ENCODE data around the gene SLC6A12. TPM values are rescaled to one million over a fixed set of nuclear protein-coding genes. Genes with fewer than 3 reads are reported as not detected.

The SLC6A12 gene
- total RNA-seq, 1 experiment from 2014 or later = not detected

- intact Hi-C loops (cut with micrococcal nuclease) = no loop called here
- CTCF ChIA-PET = no interaction called here
These were observed 15.9 kb downstream of the SLC6A12 start for GRCh38 chr12:197911-198695.

GRCh38 chr12:197347-197746, 16.6 kb downstream of the SLC6A12 start:
- no TSS peak for BruUV-seq (replicated peaks)
- Histone ChIP-seq H3K36me3 (ENCODE audit: low read depth, low read length) (no peaks in the 10 kb centered on the region), H3K9ac (ENCODE audit: low read length) (no peak overlapping the region), H3K4me2 (ENCODE audit: low read length) (no peak overlapping the region), H3K4me3 (ENCODE audit: low read length) (no peak overlapping the region), H3K9me3 (ENCODE audit: low read length) (no peaks in the 10 kb centered on the region), H3K79me2 (ENCODE audit: low read length) (no peaks in the 10 kb centered on the region), H3K4me1 (ENCODE audit: insufficient read depth, low read length) (peaks cover 4% of the 10 kb centered on the region; the same call in 1 of the 2 replicates), H3K27ac (ENCODE audit: low read length) (no peak overlapping the region), H3F3A (ENCODE audit: low read length, unreplicated experiment) (no peaks in the 10 kb centered on the region), H2AFZ (ENCODE audit: low read length) (no peak overlapping the region), H4K20me1 (ENCODE audit: low read length) (no peaks in the 10 kb centered on the region), H3K27me3 (ENCODE audit: low read length) (peaks cover 22% of the 10 kb centered on the region), H3K9me2 (replicated peaks; ENCODE audit: low read length) (no peaks in the 10 kb centered on the region)
- DNase-seq (no peak), ATAC-seq (no peak)
- intact Hi-C loops (cut with micrococcal nuclease) = no loop called here
- ChIA-PET POLR2A (ENCODE audit: unreplicated experiment) (no interaction called here), CTCF (no interaction called here)
- TF ChIP-seq EZH2 (IDR thresholded peaks at IDR 0.05; ENCODE audit: low read length, unreplicated experiment) (no peak), CTCF (conservative IDR thresholded peaks at IDR 0.05; ENCODE audit: low read depth, low read length) (no peak), EZH2phosphoT487 (IDR thresholded peaks at IDR 0.05; ENCODE audit: borderline replicate concordance, low read length) (no peak)

More at GRCh38 chr12:197911-198695, 15.9 kb downstream of the SLC6A12 start:
- Histone ChIP-seq H3K4me1 (ENCODE audit: insufficient read depth, low read length) (peaks cover 4% of the 10 kb centered on the region; the same call in 1 of the 2 replicates), H3K36me3 (ENCODE audit: low read depth, low read length) (no peaks in the 10 kb centered on the region), H3K79me2 (ENCODE audit: low read length) (no peaks in the 10 kb centered on the region), H4K20me1 (ENCODE audit: low read length) (no peaks in the 10 kb centered on the region), H2AFZ (ENCODE audit: low read length) (no peak overlapping the region), H3K9me3 (ENCODE audit: low read length) (no peaks in the 10 kb centered on the region), H3K9ac (ENCODE audit: low read length) (no peak overlapping the region), H3F3A (ENCODE audit: low read length, unreplicated experiment) (no peaks in the 10 kb centered on the region), H3K27ac (ENCODE audit: low read length) (no peak overlapping the region), H3K4me3 (ENCODE audit: low read length) (no peak overlapping the region), H3K4me2 (ENCODE audit: low read length) (no peak overlapping the region), H3K9me2 (replicated peaks; ENCODE audit: low read length) (no peaks in the 10 kb centered on the region), H3K27me3 (ENCODE audit: low read length) (peaks cover 22% of the 10 kb centered on the region)
- DNase-seq (no peak), ATAC-seq (no peak)
- BruUV-seq (replicated peaks) = no TSS peak
- no peak for TF ChIP-seq CTCF (conservative IDR thresholded peaks at IDR 0.05; ENCODE audit: low read depth, low read length)
- TF ChIP-seq EZH2phosphoT487 (IDR thresholded peaks at IDR 0.05; ENCODE audit: borderline replicate concordance, low read length) = no peak
- TF ChIP-seq EZH2 (IDR thresholded peaks at IDR 0.05; ENCODE audit: low read length, unreplicated experiment) = no peak
- POLR2A ChIA-PET (ENCODE audit: unreplicated experiment) = no interaction called here

GRCh38 chr12:196436-196835, 17.5 kb downstream of the SLC6A12 start:
- H3K27ac ChIP-seq (ENCODE audit: low read length) = no peak overlapping the region
- H3K27me3 ChIP-seq (ENCODE audit: low read length) = peaks cover 22% of the 10 kb centered on the region
- POLR2A ChIA-PET (ENCODE audit: unreplicated experiment) = no interaction called here
- H3K9ac ChIP-seq (ENCODE audit: low read length) = no peak overlapping the region
- H3F3A ChIP-seq (ENCODE audit: low read length, unreplicated experiment) = no peaks in the 10 kb centered on the region
- H4K20me1 ChIP-seq (ENCODE audit: low read length) = no peaks in the 10 kb centered on the region
- no peaks in the 10 kb centered on the region for H3K79me2 ChIP-seq (ENCODE audit: low read length)
- no peaks in the 10 kb centered on the region for H3K36me3 ChIP-seq (ENCODE audit: low read depth, low read length)
- no peaks in the 10 kb centered on the region for H3K9me2 ChIP-seq (replicated peaks; ENCODE audit: low read length)
- H3K4me3 ChIP-seq (ENCODE audit: low read length) = no peak overlapping the region
- no peak for ATAC-seq
- TF ChIP-seq CTCF (conservative IDR thresholded peaks at IDR 0.05; ENCODE audit: low read depth, low read length) (no peak), EZH2phosphoT487 (IDR thresholded peaks at IDR 0.05; ENCODE audit: borderline replicate concordance, low read length) (no peak), EZH2 (IDR thresholded peaks at IDR 0.05; ENCODE audit: low read length, unreplicated experiment) (no peak)
- no TSS peak for BruUV-seq (replicated peaks)
- H3K9me3 ChIP-seq (ENCODE audit: low read length) = no peaks in the 10 kb centered on the region
- intact Hi-C loops (cut with micrococcal nuclease) = no loop called here
- peaks cover 4% of the 10 kb centered on the region; the same call in 1 of the 2 replicates for H3K4me1 ChIP-seq (ENCODE audit: insufficient read depth, low read length)
- H2AFZ ChIP-seq (ENCODE audit: low read length) = no peak overlapping the region
- DNase-seq = no peak
- CTCF ChIA-PET = no interaction called here
- H3K4me2 ChIP-seq (ENCODE audit: low read length) = no peak overlapping the region
